Astrocyte of the spinal cord (primary cell): Measurements from ENCODE around the gene ADAMTSL1.
A peak's percentile ranks its signal among the peaks of the same experiment; 100 is the strongest.

Experiments
- DNase-seq: peaks from one replicate; pipeline ENCODE4 v3.0.0; 2011; ENCODE audit warnings: low read depth, low spot score
- H3K4me3 ChIP-seq: 2 replicates; pipeline ENCODE4 v1.5.1; 2011; ENCODE audit warnings: low read depth, mild to moderate bottlenecking, low read length, moderate library complexity
- CTCF ChIP-seq: IDR thresholded peaks from 2 replicates; pipeline ENCODE4 v1.5.1; 2012; ENCODE audit warnings: low read depth, mild to moderate bottlenecking, low read length, inconsistent platforms
- in situ Hi-C: cut with HindIII; loops from 2 replicates; pipeline ENCODE4 v1.10.0; 2017; ENCODE audit warnings: low sequenced_read_pairs

The ADAMTSL1 gene

GRCh38 chr9:18490641-18491370, 16.9 kb downstream of the ADAMTSL1 start:
- H3K4me3 ChIP-seq = peak overlapping the region; percentile 1
- in situ Hi-C loops = no loop called here
- peak; percentile 99 for DNase-seq
- no peak for TF ChIP-seq CTCF

GRCh38 chr9:18492612-18493011, 18.7 kb downstream of the ADAMTSL1 start:
- TF ChIP-seq CTCF = no peak
- no peak overlapping the region for H3K4me3 ChIP-seq
- DNase-seq = peak; percentile 46
- in situ Hi-C loops = no loop called here

GRCh38 chr9:18493451-18493993, 19.6 kb downstream of the ADAMTSL1 start:
- no peak overlapping the region for H3K4me3 ChIP-seq
- TF ChIP-seq CTCF = no peak
- DNase-seq = peak; percentile 41
- in situ Hi-C loops = no loop called here

GRCh38 chr9:18495065-18495464, 21.1 kb downstream of the ADAMTSL1 start:
- no peak for DNase-seq
- no peak for TF ChIP-seq CTCF
- in situ Hi-C loops = no loop called here
- H3K4me3 ChIP-seq = no peak overlapping the region

- no peak for DNase-seq
- in situ Hi-C loops = no loop called here
- no peak for TF ChIP-seq CTCF
- no peak overlapping the region for H3K4me3 ChIP-seq
Measured at GRCh38 chr9:18496256-18497000, 22.5 kb downstream of the ADAMTSL1 start.

- in situ Hi-C loops = no loop called here
- H3K4me3 ChIP-seq = no peak overlapping the region
- DNase-seq = no peak
- TF ChIP-seq CTCF = no peak
Measured at GRCh38 chr9:18499062-18499461, 25.1 kb downstream of the ADAMTSL1 start.
